Sigmoid colon (tissue), 7 donors: ENCODE measurements around the gene DNAH10. TPM values are rescaled to one million over a fixed set of nuclear protein-coding genes. Genes with fewer than 3 reads are reported as not detected.
"Not testable (repeated sequence)": the region's sequence is repeated elsewhere in the genome, so short reads cannot be mapped to it uniquely, and the experiment has no call there.

Experiments used
- DNase-seq: peaks from one replicate; pipeline ENCODE4 v3.0.0-alpha.2; 2019
- H3K27ac ChIP-seq, 4 donors: fragments of 200-600 bp; sonication (generic); one replicate each; pipeline ENCODE4 v1.5.1; 2016 to 2019; ENCODE audit warnings: mild to moderate bottlenecking in 1 of 4
- H3K27me3 ChIP-seq, 3 donors: fragments of 200-600 bp; sonication (generic); one replicate each; pipeline ENCODE4 v1.5.1; 2019; ENCODE audit warnings: mild to moderate bottlenecking in 1 of 3
- H3K36me3 ChIP-seq, 4 donors: fragments of 200-600 bp; sonication (generic); one replicate each; pipeline ENCODE4 v1.5.1; 2016 to 2019
- H3K4me1 ChIP-seq, 4 donors: fragments of 200-600 bp; sonication (generic); one replicate each; pipeline ENCODE4 v1.5.1; 2017 to 2019
- H3K4me3 ChIP-seq, 4 donors: fragments of 200-600 bp; sonication (generic); one replicate each; pipeline ENCODE4 v1.5.1; 2017 to 2019; ENCODE audit warnings: mild to moderate bottlenecking in 2 of 4, moderate library complexity in 1 of 4
- H3K9me3 ChIP-seq, 4 donors: fragments of 200-600 bp in 3 of 4; sonication (generic) in 3 of 4; one replicate each; pipeline versions ENCODE4 v1.5.1 to v1.6.1; 2013 to 2019
- EP300 ChIP-seq, 4 donors: sonication (generic); formaldehyde crosslinking; IDR thresholded peaks; one replicate each; pipeline ENCODE4 v1.6.1; 2017; ENCODE audit warnings: antibody characterized with exemption in 4 of 4
- POLR2A ChIP-seq, 2 donors: fragments of 450-650 bp; IDR thresholded peaks; one replicate each; pipeline ENCODE4 v1.6.1; 2016; ENCODE audit warnings: antibody characterized with exemption in 2 of 2, mild to moderate bottlenecking in 2 of 2, moderate library complexity in 2 of 2
- POLR2AphosphoS5 ChIP-seq, 4 donors: sonication (generic); formaldehyde crosslinking; IDR thresholded peaks; one replicate each; pipeline ENCODE4 v1.6.1; 2017; ENCODE audit warnings: antibody characterized with exemption in 4 of 4
- WGBS, 2 donors: extraction: QIAGEN DNeasy Blood & Tissue Kit; methylation state at CpG; one replicate each; pipeline ENCODE4 v1.1.7; 2013; 5-methylcytosine and 5-hydroxymethylcytosine counted together
- intact Hi-C: fragments of 100-400 bp; cut with DNase I; formaldehyde crosslinking; loops from one replicate; pipeline ENCODE4 v1.15.1; 2023
- polyA plus RNA-seq, 3 donors: library from polyadenylated mRNA; stranded (reverse); fragments of 200-250 nt; gene quantifications; one replicate each; pipeline ENCODE4 v1.2.3, GENCODE V29; 2013
- total RNA-seq, 4 donors: library from RNA; depleted of rRNA; stranded (reverse); fragments of >200 nt; gene quantifications; one replicate each; pipeline ENCODE4 v1.1.0, GENCODE V29; 2016
- TF ChIP-seq, protein P1 (sequence below), 4 experiments: fragments of 450-650 bp in 3 of 4; fragments of 200-600 bp in 1 of 4; IDR thresholded peaks; one replicate each; pipeline ENCODE4 v1.5.1; 2016 to 2019; ENCODE audit warnings: antibody characterized with exemption in 4 of 4, mild to moderate bottlenecking in 3 of 4, moderate library complexity in 2 of 4
- donor health status: healthy with polysubstance abuse.
- donor health status: Bipolar disorder and iron deficiency.
- donor health status: healthy.

Gene DNAH10
- total and polyA plus RNA-seq, 7 donors, result under 0.01 to 0.29 (median 0.16) TPM; not detected in 4

DNA sequence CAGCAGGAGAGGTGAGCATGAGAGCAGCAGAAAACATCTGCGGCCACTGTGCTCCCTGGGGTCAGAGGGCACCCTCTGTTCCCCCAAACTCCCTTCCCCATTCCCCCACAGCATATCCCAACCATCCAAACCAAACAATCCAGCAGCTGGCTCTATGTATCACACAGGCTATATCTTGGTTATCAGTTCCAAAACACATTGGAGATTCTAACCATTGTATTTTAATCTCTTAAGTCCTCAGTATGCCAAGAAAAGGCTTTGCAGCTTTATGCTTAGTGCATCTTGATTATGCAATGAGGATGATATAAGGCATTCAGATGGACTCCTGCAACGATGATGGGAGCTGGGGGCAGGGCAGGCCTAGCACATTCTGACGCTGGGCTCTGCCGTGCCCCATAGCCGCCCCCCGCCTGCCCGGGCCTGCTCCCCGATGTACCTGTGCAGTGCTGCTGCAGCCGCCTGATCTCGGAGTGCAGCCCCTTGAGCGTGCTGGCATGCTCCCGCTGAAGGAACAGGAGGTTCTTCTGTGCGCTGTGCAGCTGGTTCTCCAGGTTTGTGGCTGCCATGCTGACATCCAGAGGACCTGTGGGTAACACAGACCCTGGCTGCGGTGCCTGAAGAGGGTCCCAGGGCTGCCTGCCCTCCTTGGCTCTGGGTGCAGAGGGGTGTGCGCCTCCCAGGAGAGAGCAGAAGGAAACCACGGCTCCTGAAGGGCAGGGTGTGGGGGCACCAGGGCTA is 181.0 kb downstream of the DNAH10 start:
- WGBS, 2 donors, result 96 to 97% methylated on average over 16 of the region's 16 CpGs
- Histone ChIP-seq H3K4me3 (no peak overlapping the region), H3K27me3 (no peaks in the 10 kb centered on the region), H3K27ac (no peak overlapping the region), H3K4me1 (peaks cover 0 to 9% (median 4%) of the 10 kb centered on the region in 4 donors), H3K36me3 (peaks cover 17 to 65% (median 29%) of the 10 kb centered on the region in 4 donors), H3K9me3 (peaks cover 0 to 5% (median 2%) of the 10 kb centered on the region in 4 donors)
- TF ChIP-seq, protein P1, sequence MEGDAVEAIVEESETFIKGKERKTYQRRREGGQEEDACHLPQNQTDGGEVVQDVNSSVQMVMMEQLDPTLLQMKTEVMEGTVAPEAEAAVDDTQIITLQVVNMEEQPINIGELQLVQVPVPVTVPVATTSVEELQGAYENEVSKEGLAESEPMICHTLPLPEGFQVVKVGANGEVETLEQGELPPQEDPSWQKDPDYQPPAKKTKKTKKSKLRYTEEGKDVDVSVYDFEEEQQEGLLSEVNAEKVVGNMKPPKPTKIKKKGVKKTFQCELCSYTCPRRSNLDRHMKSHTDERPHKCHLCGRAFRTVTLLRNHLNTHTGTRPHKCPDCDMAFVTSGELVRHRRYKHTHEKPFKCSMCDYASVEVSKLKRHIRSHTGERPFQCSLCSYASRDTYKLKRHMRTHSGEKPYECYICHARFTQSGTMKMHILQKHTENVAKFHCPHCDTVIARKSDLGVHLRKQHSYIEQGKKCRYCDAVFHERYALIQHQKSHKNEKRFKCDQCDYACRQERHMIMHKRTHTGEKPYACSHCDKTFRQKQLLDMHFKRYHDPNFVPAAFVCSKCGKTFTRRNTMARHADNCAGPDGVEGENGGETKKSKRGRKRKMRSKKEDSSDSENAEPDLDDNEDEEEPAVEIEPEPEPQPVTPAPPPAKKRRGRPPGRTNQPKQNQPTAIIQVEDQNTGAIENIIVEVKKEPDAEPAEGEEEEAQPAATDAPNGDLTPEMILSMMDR (IDR thresholded peaks at IDR 0.05), result no peak
- TF ChIP-seq POLR2A (IDR thresholded peaks at IDR 0.05) (no peak), EP300 (IDR thresholded peaks at IDR 0.05) (no peak), POLR2AphosphoS5 (IDR thresholded peaks at IDR 0.05) (no peak)
- intact Hi-C loops, result no loop called here
- no peak for DNase-seq

DNA sequence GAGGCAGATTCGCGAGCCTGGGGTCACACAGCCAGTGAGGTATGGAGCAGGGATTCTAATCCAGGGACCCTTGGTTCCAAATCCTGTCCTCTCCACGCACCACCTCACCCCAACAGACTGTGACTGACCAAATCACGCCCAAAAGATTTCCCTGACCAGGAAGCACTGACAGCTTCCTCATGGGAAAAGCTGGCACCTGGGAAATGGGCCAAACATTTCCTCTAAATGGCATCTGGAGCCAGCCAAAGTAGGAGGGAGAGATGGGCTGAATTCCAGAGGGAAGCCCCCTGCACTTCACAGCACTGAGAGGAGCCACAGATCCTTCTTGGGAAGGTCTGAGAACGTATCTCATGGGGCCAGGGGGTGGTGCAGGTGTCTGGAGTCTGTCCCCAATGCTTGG is 181.7 kb downstream of the DNAH10 start:
- Histone ChIP-seq H3K27me3 (no peaks in the 10 kb centered on the region), H3K9me3 (peaks cover 0 to 5% (median 2%) of the 10 kb centered on the region in 4 donors), H3K36me3 (peaks cover 17 to 65% (median 29%) of the 10 kb centered on the region in 4 donors), H3K27ac (no peak overlapping the region), H3K4me3 (no peak overlapping the region), H3K4me1 (peaks cover 0 to 9% (median 4%) of the 10 kb centered on the region in 4 donors)
- TF ChIP-seq POLR2A (IDR thresholded peaks at IDR 0.05), result no peak
- no peak for TF ChIP-seq EP300 (IDR thresholded peaks at IDR 0.05)
- no peak for TF ChIP-seq POLR2AphosphoS5 (IDR thresholded peaks at IDR 0.05)
- TF ChIP-seq, protein P1 (IDR thresholded peaks at IDR 0.05), result no peak
- WGBS, 2 donors, result 85 to 87% methylated on average over 5 of the region's 5 CpGs
- intact Hi-C loops, result no loop called here
- no peak for DNase-seq

DNA sequence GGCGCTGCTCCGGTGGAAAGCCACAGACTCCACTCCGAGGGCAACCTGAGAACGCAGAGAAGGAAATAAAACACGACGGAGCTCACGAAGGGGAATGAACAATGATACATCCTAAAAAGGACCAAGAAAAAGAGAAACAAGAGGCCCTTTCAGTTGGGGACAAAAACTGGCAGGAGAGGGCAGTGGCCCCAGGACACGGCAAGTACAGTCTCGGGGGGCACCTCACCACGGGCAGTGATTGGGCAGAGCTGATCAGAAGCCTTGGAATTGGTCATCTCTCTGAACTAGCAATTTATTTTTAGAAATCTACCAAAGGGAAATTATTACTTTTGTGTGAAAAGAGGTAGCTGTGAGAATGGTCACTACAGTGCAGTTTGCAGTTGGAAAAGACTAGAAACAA is 182.6 kb downstream of the DNAH10 start:
- H3K4me3 ChIP-seq, result no peak overlapping the region
- peaks cover 17 to 59% (median 27%) of the 10 kb centered on the region in 4 donors for H3K36me3 ChIP-seq
- no peak for DNase-seq
- WGBS, 2 donors, result 88 to 94% methylated on average over 10 of the region's 10 CpGs
- no peak overlapping the region for H3K27ac ChIP-seq
- peaks cover 0 to 9% (median 4%) of the 10 kb centered on the region in 4 donors for H3K4me1 ChIP-seq
- TF ChIP-seq, protein P1 (IDR thresholded peaks at IDR 0.05), result no peak
- TF ChIP-seq POLR2A (IDR thresholded peaks at IDR 0.05) (no peak), POLR2AphosphoS5 (IDR thresholded peaks at IDR 0.05) (no peak), EP300 (IDR thresholded peaks at IDR 0.05) (no peak)
- intact Hi-C loops, result no loop called here
- peaks cover 0 to 5% (median 2%) of the 10 kb centered on the region in 4 donors for H3K9me3 ChIP-seq
- H3K27me3 ChIP-seq, result no peaks in the 10 kb centered on the region

DNA sequence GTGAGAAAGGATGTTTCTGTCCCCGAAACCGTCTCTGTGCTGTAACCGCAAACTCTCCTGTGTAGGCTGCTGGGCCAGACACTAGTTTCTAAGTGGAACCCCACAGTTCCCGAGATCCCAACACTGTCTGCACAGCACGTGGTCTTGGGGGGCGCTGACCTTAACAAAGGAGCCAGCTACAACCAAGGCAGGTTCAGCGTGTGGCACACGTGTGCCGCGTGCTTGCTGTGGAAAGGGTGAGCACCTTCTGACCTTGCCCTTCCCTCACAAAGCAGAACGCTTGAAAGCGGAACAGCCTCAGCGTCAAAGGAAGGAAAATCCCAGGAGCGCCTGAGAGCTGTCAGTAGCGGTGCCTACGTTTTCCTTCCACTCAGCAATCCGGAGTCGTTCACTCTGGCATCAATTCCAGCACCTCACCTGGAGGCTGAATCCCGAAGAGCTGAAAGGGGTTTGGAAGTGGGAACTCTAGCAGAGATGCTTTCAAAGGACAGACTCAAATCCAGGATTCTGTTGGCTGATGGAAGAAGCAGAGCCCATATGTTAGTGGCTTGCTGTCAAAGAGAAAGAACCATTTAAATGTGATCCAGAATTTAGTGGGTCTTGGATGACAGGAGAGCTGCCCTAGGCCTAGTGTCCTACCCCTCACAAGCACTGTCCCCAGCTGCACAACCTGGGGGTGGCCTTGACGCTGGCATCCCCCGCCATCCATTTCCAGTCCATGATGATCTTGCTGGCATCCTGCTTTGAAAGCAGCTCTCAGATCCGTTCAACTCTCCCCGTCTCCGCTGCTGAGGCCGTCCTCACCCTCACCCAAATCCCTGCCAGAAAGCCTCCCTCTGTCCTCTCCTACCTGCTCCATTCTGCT is 183.4 kb downstream of the DNAH10 start:
- H3K27ac ChIP-seq, result no peak overlapping the region
- no peaks in the 10 kb centered on the region for H3K27me3 ChIP-seq
- peaks cover 0 to 9% (median 4%) of the 10 kb centered on the region in 4 donors for H3K4me1 ChIP-seq
- no peak overlapping the region for H3K4me3 ChIP-seq
- peaks cover 0 to 5% (median 2%) of the 10 kb centered on the region in 4 donors for H3K9me3 ChIP-seq
- TF ChIP-seq POLR2AphosphoS5 (IDR thresholded peaks at IDR 0.05), result no peak
- H3K36me3 ChIP-seq, result peaks cover 8 to 51% (median 21%) of the 10 kb centered on the region in 4 donors
- WGBS, 2 donors, result 91 to 92% methylated on average over 25 of the region's 25 CpGs
- intact Hi-C loops, result no loop called here
- no peak for DNase-seq

DNA sequence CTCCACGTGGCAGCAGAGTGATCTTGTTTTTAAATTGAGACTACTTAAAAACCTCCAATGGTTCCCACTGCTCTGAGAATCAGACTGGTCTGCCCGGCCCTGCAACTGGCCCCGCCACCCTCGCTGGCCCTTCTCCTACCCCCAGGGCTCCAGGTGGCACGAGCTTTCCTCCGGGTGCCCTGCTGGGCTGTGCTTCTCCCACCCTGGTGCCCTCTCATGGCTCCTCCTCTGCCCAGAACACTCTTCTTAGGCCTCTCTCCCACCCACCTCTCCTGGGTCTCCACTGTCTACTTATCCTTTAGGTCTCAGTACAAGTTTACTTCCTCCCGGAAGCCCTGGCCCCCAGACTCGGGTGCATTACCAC is 184.0 kb downstream of the DNAH10 start:
- no peak for DNase-seq
- Histone ChIP-seq H3K36me3 (peaks cover 7 to 45% (median 18%) of the 10 kb centered on the region in 4 donors), H3K9me3 (peaks cover 0 to 5% (median 2%) of the 10 kb centered on the region in 4 donors), H3K27ac (no peak overlapping the region), H3K4me3 (no peak overlapping the region), H3K4me1 (peaks cover 0 to 9% (median 4%) of the 10 kb centered on the region in 4 donors), H3K27me3 (no peaks in the 10 kb centered on the region)
- TF ChIP-seq POLR2A (IDR thresholded peaks at IDR 0.05) (no peak), EP300 (IDR thresholded peaks at IDR 0.05) (no peak), POLR2AphosphoS5 (IDR thresholded peaks at IDR 0.05) (no peak)
- TF ChIP-seq, protein P1 (IDR thresholded peaks at IDR 0.05), result no peak
- 82 to 92% methylated on average over 8 of the region's 8 CpGs for WGBS, 2 donors
- intact Hi-C loops, result no loop called here

DNA sequence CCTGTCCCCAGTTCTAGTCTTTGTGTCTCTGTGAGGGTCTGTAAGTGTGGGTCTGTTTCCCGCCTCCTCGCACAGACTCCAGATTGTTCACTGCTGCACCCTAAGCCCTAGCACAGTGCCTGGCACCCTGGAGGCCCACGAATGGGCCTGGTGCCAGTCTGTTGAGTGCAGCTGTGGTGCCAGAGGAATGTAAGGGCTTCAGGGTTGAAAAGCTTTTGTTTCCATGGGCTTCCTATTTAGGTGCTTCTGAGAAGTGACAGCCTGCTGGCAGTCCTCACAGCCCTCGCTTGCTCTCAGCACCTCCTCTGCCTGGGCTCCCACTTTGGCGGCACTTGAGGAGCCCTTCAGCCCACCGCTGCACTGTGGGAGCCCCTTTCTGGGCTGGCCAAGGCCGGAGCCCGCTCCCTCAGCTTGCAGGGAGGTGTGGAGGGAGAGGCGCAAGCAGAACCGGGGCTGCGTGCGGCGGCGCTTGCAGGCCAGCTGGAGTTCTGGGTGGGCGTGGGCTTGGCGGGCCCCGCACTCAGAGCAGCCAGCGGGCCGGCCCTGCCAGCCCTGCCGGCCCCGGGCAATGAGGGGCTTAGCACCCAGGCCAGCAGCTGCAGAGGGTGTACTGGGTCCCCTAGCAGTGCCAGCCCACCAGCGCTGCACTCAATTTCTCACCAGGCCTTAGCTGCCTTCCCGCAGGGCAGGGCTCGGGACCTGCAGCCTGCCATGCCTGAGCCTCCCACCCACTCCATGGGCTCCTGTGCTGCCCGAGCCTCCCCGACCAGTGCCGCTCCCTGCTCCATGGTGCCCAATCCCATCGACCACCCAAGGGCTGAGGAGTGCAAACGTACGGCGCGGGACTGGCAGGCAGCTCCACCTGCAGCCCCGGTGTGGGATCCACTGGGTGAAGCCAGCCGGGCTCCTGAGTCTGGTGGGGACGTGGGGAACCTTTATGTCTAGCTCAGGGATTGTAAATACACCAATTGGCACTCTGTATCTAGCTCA is 184.7 kb downstream of the DNAH10 start:
- peaks cover 4 to 38% (median 14%) of the 10 kb centered on the region in 4 donors for H3K36me3 ChIP-seq
- H3K4me3 ChIP-seq, DNase-seq, intact Hi-C loops, H3K27ac ChIP-seq, H3K4me1 ChIP-seq, H3K27me3 ChIP-seq, H3K9me3 ChIP-seq: not testable (repeated sequence)
- 95 to 96% methylated on average over 34 of the region's 35 CpGs for WGBS, 2 donors
